ENCODE measurements around the gene MASP2.
A peak's percentile ranks its signal among the peaks of the same experiment; 100 is the strongest.

Gene MASP2

DNA sequence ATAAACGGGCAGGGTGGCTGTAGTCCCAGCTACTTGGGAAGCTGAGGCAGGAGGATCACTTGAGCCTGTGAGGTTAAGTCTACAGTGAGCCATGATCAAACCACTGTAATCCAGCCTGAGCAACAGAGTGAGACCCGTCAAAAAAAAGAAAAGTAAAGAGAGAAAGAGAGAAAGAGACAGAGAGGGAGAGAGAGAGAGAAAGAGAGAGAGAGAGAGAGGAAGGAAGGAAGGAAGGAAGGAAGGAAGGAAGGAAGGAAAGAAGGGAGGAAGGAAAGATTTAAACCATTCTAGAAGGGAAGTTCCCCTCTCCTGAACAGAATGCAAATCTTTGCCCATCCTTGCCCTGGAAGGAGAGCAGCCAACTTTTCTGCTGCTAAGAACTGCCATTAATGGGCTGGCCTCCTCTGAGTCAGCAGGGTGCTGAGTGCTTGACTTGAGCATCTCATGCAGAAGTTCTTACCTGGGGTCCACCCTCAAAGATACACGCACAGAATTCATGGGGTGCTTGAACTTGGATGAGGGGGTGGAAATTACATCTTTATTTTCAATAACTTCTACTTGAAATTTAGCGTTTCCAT is 59.1 kb downstream of the MASP2 start:
- DNase-seq, result no peak

- no peak for DNase-seq
Measured at GRCh38 chr1:10986525-10986890, 60.5 kb downstream of the MASP2 start.

DNA sequence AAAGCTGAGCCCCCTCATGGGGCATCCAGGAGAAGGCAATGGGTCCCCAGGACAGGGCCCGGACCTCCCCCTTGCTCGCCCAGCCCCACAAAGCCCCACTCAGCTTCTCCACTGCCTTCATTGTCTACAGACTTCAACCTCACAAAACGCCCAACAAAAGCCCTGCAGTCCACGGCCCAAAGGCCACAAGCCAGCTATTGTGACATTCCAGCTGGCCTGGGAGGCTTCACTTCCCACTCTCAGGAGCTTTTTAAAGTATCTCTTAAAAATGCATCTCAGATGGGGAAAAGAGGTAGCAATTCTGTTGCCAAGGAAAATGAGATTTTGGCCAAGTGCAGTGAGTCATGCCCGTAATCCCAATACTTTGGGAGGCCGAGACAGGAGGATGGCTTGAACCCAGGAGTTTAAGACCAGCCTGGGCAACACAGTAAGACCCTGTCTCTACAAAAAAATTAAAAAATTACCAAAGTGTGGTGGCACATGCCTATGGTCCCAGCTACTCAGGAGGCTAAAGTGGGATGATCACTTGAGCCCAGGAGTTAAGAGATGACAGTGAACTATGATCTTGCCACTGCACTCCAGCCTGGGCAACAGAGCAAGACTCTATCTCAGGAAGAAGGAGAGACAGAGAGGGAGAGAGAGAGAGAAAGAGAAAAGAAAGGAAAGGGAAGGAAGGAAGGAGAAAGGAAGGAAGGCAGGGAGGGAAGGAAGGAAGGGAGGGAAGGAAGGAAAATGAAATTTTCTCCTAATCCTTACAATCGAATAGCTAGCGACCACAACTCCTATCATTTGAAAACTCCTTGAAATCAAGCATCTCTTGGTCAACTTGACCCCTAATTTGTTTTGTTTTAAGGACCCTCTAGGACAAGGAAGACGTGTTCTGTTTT is 66.0 kb downstream of the MASP2 start:
- no peak for DNase-seq

DNA sequence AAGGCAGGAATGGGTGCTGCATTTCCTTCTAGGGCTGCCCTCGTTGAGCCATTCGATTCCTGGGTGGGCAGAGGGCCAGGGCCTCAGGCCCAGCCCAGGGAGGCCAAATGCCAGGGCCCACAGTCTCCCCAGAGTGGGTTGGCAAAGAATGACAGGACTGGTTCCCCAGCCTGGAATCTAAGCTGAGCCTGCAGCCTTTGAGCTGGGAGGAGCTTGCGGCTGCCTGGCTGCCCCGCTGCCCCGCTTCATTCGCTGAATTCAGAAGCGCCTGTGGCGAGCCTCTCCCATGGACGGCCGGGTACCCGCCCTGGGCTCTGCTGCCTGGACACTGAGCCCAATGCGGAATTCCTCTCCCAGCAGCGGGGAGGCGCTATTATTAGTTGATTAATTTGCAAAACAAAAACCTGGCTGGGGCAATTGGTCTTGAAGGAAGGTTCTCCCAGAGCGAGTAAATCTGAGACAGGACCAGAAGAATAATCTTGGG is 66.9 kb downstream of the MASP2 start:
- DNase-seq, result no peak

GRCh38 chr1:10979483-10979920 is 67.5 kb downstream of the MASP2 start:
- DNase-seq, result peak; percentile 23

- DNase-seq, result no peak
Measured at GRCh38 chr1:10978719-10979118, 68.3 kb downstream of the MASP2 start.
